Measurements from ENCODE around the gene WBP4. TPM values are rescaled to one million over a fixed set of nuclear protein-coding genes. Genes with fewer than 3 reads are reported as not detected.

WBP4 gene
- total and polyA plus RNA-seq, 2 of the 13 experiments (the other 11 are each of a cell fraction or from before 2014, with no cell fraction given) = 6.7 to 11.7 TPM

- TF ChIP-seq ZNF513 (CRISPR knock-in tag; conservative IDR thresholded peaks at IDR 0.05) (no peak), CBX2 (IDR thresholded peaks at IDR 0.05; ENCODE audit: low read depth, low read length) (no peak), CBX2 (CRISPR knock-in tag; IDR thresholded peaks at IDR 0.05; ENCODE audit: low read depth) (no peak), THYN1 (CRISPR knock-in tag; IDR thresholded peaks at IDR 0.05; ENCODE audit: borderline replicate concordance, low read depth) (0 out of 2 replicates have a peak, but pooled peaks have one; percentile 8), NFATC3 (CRISPR knock-in tag; IDR thresholded peaks at IDR 0.05) (no peak), PCBP1 (IDR thresholded peaks at IDR 0.05; ENCODE audit: borderline replicate concordance, low read depth, low read length) (no peak), MED1 (CRISPR knock-in tag; IDR thresholded peaks at IDR 0.05) (no peak)
Observed at GRCh38 chr13:41061914-41062837, 867 bp downstream of the WBP4 start (continued).

DNA sequence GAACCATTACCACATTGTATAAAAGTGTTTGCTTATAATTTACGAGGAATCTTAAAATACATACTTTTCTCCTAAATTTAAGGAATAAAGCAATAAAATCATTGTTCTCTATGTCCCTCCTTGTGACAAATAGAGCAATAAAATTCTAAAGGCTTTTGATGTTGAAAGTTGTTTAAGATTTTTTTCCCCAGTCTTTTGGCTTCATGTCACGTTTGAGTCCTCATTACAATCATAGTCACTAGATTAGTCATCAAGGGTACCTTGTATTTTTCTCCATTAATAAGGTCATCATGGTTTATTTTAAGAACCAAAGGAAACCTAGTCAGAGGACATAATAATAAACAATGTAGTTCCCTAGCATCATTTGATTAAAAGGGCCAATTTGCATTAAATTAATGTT, 3.2 kb downstream of the WBP4 start:
- ChIA-PET CTCF (ENCODE audit: low intra/inter-chr PET ratio, low total read pairs) (no interaction called here), POLR2A (no interaction called here)
- Histone ChIP-seq H3K9me3 (ENCODE audit: low read length) (no peaks in the 10 kb centered on the region), H3K4me3 (replicated peaks in 1 of 3; ENCODE audit: insufficient read depth in 1 of 3, low read depth in 2 of 3, low read length in 3 of 3) (no peak overlapping the region), H3K79me2 (ENCODE audit: insufficient read depth, low read length) (peaks cover 43% of the 10 kb centered on the region), H3K36me3 (replicated peaks in 1 of 2; ENCODE audit: control insufficient read depth in 1 of 2, insufficient read depth in 2 of 2, low read length in 2 of 2) (peaks cover 4 to 34% of the 10 kb centered on the region in 2 experiments), H3K27ac (ENCODE audit: extremely low read length, insufficient read depth, low read length) (no peak overlapping the region), H3K9ac (ENCODE audit: insufficient read depth, low read depth, low read length) (no peak overlapping the region), H3K4me1 (ENCODE audit: insufficient read depth, low read length) (peaks cover 25% of the 10 kb centered on the region), H4K20me1 (ENCODE audit: insufficient read depth, low read length) (peaks cover 4% of the 10 kb centered on the region; the same call in 1 of the 2 replicates), H2AFZ (ENCODE audit: low read length) (no peak overlapping the region), H3K4me2 (ENCODE audit: low read depth, low read length) (no peak overlapping the region), H3K27me3 (ENCODE audit: control insufficient read depth in 1 of 2, insufficient read depth in 2 of 2, low read length in 2 of 2) (no peaks in the 10 kb centered on the region; a peak in 1 of 5 replicates)
- intact Hi-C loops (cut with micrococcal nuclease; ENCODE audit: unreplicated experiment) = loop anchor here (5.0 kb wide), 2 partner anchors 248 to 277 kb away; partner anchors contain the start of genes NAA16 and SLC25A15
- ATAC-seq = no peak
- no peak for FAIRE-seq
- in situ Hi-C loops (cut with HindIII; ENCODE audit: extremely low pct_ligation_motif_present, low pct_unique_long_range_greater_than_20kb) = loop anchor here (10.0 kb wide), 1 partner anchor 130 kb away; the partner anchor contains the start of gene KBTBD7
- DNase-seq (ENCODE audit: low spot score) = no peak
- BruUV-seq (replicated peaks) = no TSS peak
- WGBS (ENCODE audit: low lambda C conversion rate) = 86% methylated on average over 2 of the region's 2 CpGs
- TF ChIP-seq RELA (CRISPR knock-in tag; IDR thresholded peaks at IDR 0.05) (no peak), TARDBP (CRISPR knock-in tag; IDR thresholded peaks at IDR 0.05) (no peak), CBX2 (IDR thresholded peaks at IDR 0.05; ENCODE audit: low read depth, low read length) (no peak), CBX2 (CRISPR knock-in tag; IDR thresholded peaks at IDR 0.05; ENCODE audit: low read depth) (no peak), PPARG (CRISPR knock-in tag; conservative IDR thresholded peaks at IDR 0.05) (no peak)
- TF ChIP-seq, protein P1, sequence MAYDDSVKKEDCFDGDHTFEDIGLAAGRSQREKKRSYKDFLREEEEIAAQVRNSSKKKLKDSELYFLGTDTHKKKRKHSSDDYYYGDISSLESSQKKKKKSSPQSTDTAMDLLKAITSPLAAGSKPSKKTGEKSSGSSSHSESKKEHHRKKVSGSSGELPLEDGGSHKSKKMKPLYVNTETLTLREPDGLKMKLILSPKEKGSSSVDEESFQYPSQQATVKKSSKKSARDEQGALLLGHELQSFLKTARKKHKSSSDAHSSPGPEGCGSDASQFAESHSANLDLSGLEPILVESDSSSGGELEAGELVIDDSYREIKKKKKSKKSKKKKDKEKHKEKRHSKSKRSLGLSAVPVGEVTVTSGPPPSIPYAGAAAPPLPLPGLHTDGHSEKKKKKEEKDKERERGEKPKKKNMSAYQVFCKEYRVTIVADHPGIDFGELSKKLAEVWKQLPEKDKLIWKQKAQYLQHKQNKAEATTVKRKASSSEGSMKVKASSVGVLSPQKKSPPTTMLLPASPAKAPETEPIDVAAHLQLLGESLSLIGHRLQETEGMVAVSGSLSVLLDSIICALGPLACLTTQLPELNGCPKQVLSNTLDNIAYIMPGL (CRISPR knock-in tag; IDR thresholded peaks at IDR 0.05; ENCODE audit: borderline replicate concordance in 1 of 2, low read depth in 1 of 2) = no peak

All from HepG2 (cell line).